SK-N-DZ (cell line): Measurements from ENCODE around the gene SPPL3.
"Not testable (repeated sequence)": the region's sequence is repeated elsewhere in the genome, so short reads cannot be mapped to it uniquely, and the experiment has no call there.

ENCODE experiments used
- DNase-seq: peaks from one replicate; pipeline ENCODE4 v3.0.0-alpha.2; 2015; ENCODE audit warnings: low spot score

SPPL3 gene

GRCh38 chr12:120844768-120845449 lies 59.2 kb downstream of the SPPL3 start:
- no peak for DNase-seq

- no peak for DNase-seq
These were observed 59.9 kb downstream of the SPPL3 start for GRCh38 chr12:120844297-120844696.

GRCh38 chr12:120843472-120843871 lies 60.7 kb downstream of the SPPL3 start:
- no peak for DNase-seq

GRCh38 chr12:120842595-120842994 lies 61.6 kb downstream of the SPPL3 start:
- DNase-seq, result no peak

- DNase-seq, result no peak
These were observed 62.6 kb downstream of the SPPL3 start for GRCh38 chr12:120841525-120841924.

GRCh38 chr12:120839503-120839902 lies 64.7 kb downstream of the SPPL3 start:
- DNase-seq, result no peak

GRCh38 chr12:120838629-120839383 lies 65.4 kb downstream of the SPPL3 start:
- DNase-seq, result not testable (repeated sequence)

GRCh38 chr12:120836114-120836684 lies 68.0 kb downstream of the SPPL3 start:
- no peak for DNase-seq

- DNase-seq, result no peak
These were observed 68.5 kb downstream of the SPPL3 start for GRCh38 chr12:120835657-120836056.

GRCh38 chr12:120835304-120835612 lies 68.9 kb downstream of the SPPL3 start:
- no peak for DNase-seq

GRCh38 chr12:120834489-120835303 lies 69.5 kb downstream of the SPPL3 start:
- DNase-seq, result no peak

- DNase-seq, result no peak
These were observed 70.3 kb downstream of the SPPL3 start for GRCh38 chr12:120833849-120834248.

GRCh38 chr12:120832737-120833136 lies 71.4 kb downstream of the SPPL3 start:
- DNase-seq, result no peak

- no peak for DNase-seq
These were observed 72.4 kb downstream of the SPPL3 start for GRCh38 chr12:120831648-120832267.

- no peak for DNase-seq
These were observed 73.2 kb downstream of the SPPL3 start for GRCh38 chr12:120830966-120831365.

GRCh38 chr12:120830052-120830940 lies 73.9 kb downstream of the SPPL3 start:
- no peak for DNase-seq

GRCh38 chr12:120826335-120826734 lies 77.8 kb downstream of the SPPL3 start:
- DNase-seq, result no peak

- no peak for DNase-seq
These were observed 78.8 kb downstream of the SPPL3 start for GRCh38 chr12:120825337-120825736.

GRCh38 chr12:120822832-120823503 lies 81.2 kb downstream of the SPPL3 start:
- no peak for DNase-seq

- no peak for DNase-seq
These were observed 82.3 kb downstream of the SPPL3 start for GRCh38 chr12:120821878-120822277.
